ENCODE results near the gene TRIM15. TPM values are rescaled to one million over a fixed set of nuclear protein-coding genes. Genes with fewer than 3 reads are reported as not detected.
A peak's percentile ranks its signal among the peaks of the same experiment; 100 is the strongest.

TRIM15 gene
- total RNA-seq, 4 donors from 2014 or later = not detected

GRCh38 chr6:30211899-30212298 lies 48.6 kb downstream of the TRIM15 start:
- peak overlapping the region; percentile 94 to 99 (median 97) for H3K27ac ChIP-seq

GRCh38 chr6:30212865-30213666 lies 49.7 kb downstream of the TRIM15 start, which contains the start of gene TRIM26:
TRIM26 (minus strand) TSS chr6:30213406; CDS start chr6:30199103, 14,303 bp downstream.
- peak; percentile 89 to 100 for TF ChIP-seq POLR2A (IDR thresholded peaks at IDR 0.05)
- TF ChIP-seq CTCF (IDR thresholded peaks at IDR 0.05) = peak in 1 of 6 experiments; percentile 10
- peaks cover 28 to 38% of the 10 kb centered on the region in 2 donors for H3K4me1 ChIP-seq
- 0 to 1% methylated on average over 54 to 59 of the region's 59 CpGs for WGBS, 2 donors

More at GRCh38 chr6:30211899-30212298, 48.6 kb downstream of the TRIM15 start:
- H3K36me3 ChIP-seq = no peaks in the 10 kb centered on the region
- TF ChIP-seq CTCF (IDR thresholded peaks at IDR 0.05) (no peak), POLR2A (IDR thresholded peaks at IDR 0.05) (no peak)
- 47 to 48% methylated on average over 3 of the region's 3 CpGs for WGBS, 2 donors
- peaks cover 39 to 49% of the 10 kb centered on the region in 2 donors for H3K4me1 ChIP-seq
- peak overlapping the region in 1 of 3 donors; percentile 89 for H3K4me3 ChIP-seq (replicated peaks in 1 of 3)
- H3K9me3 ChIP-seq = no peaks in the 10 kb centered on the region
- no peak for DNase-seq
- no peaks in the 10 kb centered on the region for H3K27me3 ChIP-seq
- intact Hi-C loops (cut with DNase I) = loop anchor here (10.0 kb wide), 2 partner anchors 113 to 183 kb away; partner anchors contain the start of gene TRIM39

GRCh38 chr6:30213667-30213956 lies 50.3 kb downstream of the TRIM15 start:
- H3K27me3 ChIP-seq = no peaks in the 10 kb centered on the region
- no peaks in the 10 kb centered on the region for H3K36me3 ChIP-seq
- TF ChIP-seq POLR2A (IDR thresholded peaks at IDR 0.05) (no peak), CTCF (IDR thresholded peaks at IDR 0.05) (no peak)
- peak overlapping the region; percentile 93 to 99 (median 97) for H3K27ac ChIP-seq
- peaks cover 23 to 32% of the 10 kb centered on the region in 2 donors for H3K4me1 ChIP-seq
- WGBS, 2 donors = 0 to 2% methylated on average over 7 to 12 of the region's 12 CpGs
- intact Hi-C loops (cut with DNase I) = loop anchor here (10.0 kb wide), 2 partner anchors 111 to 181 kb away; partner anchors contain the start of gene TRIM39
- H3K4me3 ChIP-seq (replicated peaks in 1 of 3) = peak overlapping the region; percentile 48 to 89 (median 63)
- H3K9me3 ChIP-seq = no peaks in the 10 kb centered on the region
- no peak for DNase-seq

More at GRCh38 chr6:30212865-30213666, 49.7 kb downstream of the TRIM15 start, which contains the start of gene TRIM26:
- DNase-seq = peak; percentile 98 to 99
- H3K9me3 ChIP-seq = no peaks in the 10 kb centered on the region
- no peaks in the 10 kb centered on the region for H3K27me3 ChIP-seq
- H3K36me3 ChIP-seq = no peaks in the 10 kb centered on the region
- peak within 1 kb of the TSS; percentile 62 to 89 (median 81) for H3K4me3 ChIP-seq (replicated peaks in 1 of 3)
- H3K27ac ChIP-seq = peak within 1 kb of the TSS; percentile 94 to 99 (median 97)
- intact Hi-C loops (cut with DNase I) = loop anchor here (10.0 kb wide), 2 partner anchors 112 to 182 kb away; partner anchors contain the start of gene TRIM39

- no peaks in the 10 kb centered on the region for H3K9me3 ChIP-seq
- TF ChIP-seq POLR2A (IDR thresholded peaks at IDR 0.05) = peak in 1 of 2 donors; percentile 83
- no peak for TF ChIP-seq CTCF (IDR thresholded peaks at IDR 0.05)
- peak overlapping the region; percentile 48 to 89 (median 63) for H3K4me3 ChIP-seq (replicated peaks in 1 of 3)
- intact Hi-C loops (cut with DNase I) = loop anchor here (10.0 kb wide), 2 partner anchors 111 to 181 kb away; partner anchors contain the start of gene TRIM39
- no peaks in the 10 kb centered on the region for H3K27me3 ChIP-seq
- peaks cover 23 to 29% of the 10 kb centered on the region in 2 donors for H3K4me1 ChIP-seq
- WGBS, 2 donors = 0 to 2% methylated on average over 20 to 45 of the region's 45 CpGs
- H3K36me3 ChIP-seq = no peaks in the 10 kb centered on the region
- peak; percentile 81 to 83 for DNase-seq
- H3K27ac ChIP-seq = peak overlapping the region; percentile 93 to 99 (median 97)
Measured at GRCh38 chr6:30213957-30214656, 50.8 kb downstream of the TRIM15 start.
